Placental epithelial cell (primary cell): ENCODE data around the gene AQP10. TPM values are rescaled to one million over a fixed set of nuclear protein-coding genes. Genes with fewer than 3 reads are reported as not detected.

Experiments
- small RNA-seq: library from RNA; depleted of rRNA; stranded (forward); fragments of <200 nt; gene quantifications from one replicate; pipeline ENCODE3, GENCODE V24; 2012
- total RNA-seq: library from RNA; depleted of rRNA; stranded (reverse); fragments of >200 nt; gene quantifications from 2 replicates; pipeline ENCODE4 v1.2.3, GENCODE V29; 2012

Gene AQP10, protein sequence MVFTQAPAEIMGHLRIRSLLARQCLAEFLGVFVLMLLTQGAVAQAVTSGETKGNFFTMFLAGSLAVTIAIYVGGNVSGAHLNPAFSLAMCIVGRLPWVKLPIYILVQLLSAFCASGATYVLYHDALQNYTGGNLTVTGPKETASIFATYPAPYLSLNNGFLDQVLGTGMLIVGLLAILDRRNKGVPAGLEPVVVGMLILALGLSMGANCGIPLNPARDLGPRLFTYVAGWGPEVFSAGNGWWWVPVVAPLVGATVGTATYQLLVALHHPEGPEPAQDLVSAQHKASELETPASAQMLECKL
- not detected in 2 replicates for total RNA-seq

DNA sequence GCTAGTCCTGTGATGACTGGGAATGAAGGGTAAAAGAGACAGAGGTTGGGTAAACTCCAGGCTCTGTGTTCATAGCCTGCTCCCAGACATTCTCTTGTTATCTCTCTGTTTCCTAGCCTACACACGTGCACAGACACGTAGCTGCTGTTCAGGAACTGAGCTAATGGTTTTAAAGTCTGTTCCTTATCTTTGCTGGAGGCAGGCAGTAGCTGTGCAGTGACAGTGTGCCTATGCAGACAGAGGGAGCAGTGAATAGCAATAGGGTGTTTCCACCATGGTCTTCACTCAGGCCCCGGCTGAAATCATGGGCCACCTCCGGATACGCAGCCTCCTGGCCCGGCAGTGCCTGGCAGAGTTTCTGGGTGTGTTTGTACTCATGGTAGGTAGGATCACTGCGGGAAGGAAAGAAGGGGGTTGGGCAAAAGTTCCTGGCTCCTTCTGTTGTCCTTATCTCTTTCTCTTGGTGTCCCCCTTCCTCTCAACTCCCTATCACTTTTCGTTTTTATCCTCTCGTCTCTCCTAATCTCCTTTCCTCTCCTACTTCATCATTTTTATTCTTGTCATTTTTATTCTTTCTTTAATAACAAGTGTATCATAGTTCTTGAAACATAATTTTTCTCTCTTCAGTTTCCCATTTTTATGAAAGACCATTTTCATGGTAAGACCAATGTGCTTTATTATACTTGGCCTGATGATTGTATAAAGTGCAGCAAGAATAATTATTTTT is at the start of gene AQP10:
Gene AQP10, plus strand, starts transcription at position 212 of the 727 bp plus-strand sequence. Its CDS starts 63 bp downstream, at position 275.

DNA sequence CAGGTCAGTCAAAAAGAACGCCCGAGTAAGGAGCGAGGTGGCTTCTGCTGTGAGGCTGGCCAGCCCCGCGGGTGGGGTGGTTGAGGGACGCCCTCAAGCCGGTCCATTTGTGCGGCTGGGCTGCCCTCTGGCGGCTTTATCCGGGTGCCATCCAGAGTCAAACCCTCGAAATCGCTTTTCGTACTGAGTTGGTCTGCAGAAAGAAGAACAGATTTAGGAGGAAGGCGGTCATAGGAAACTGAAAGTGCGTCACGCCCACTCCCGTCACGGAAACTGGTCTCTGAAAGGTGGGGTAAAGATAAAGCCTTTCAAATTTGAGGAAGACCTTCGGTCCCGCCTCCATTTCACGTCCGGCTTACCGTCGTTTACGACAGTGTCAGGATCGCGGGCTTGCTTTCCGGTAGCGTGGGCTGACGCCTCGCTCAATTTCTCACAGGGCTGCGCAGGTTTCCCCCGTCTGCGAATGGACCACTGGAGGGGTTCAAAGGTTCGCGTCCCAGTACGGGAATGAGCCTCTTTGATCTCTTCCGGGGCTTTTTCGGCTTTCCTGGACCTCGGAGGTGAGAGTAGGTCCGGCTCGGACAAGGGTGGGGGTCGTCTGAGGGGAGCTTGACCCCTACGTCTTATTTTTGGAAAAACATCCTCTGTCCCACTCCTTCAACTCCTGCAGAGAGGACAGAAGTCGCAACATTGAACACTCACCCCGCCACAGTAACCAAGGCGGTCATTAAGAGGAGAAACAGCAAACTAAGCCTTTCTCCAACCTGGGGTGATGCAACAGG is 48.5 kb upstream of the AQP10 start, which contains the start of gene HAX1:
Gene HAX1, plus strand, starts transcription at position 413 of the 782 bp plus-strand sequence. Its CDS starts 95 bp downstream, at position 508.

DNA sequence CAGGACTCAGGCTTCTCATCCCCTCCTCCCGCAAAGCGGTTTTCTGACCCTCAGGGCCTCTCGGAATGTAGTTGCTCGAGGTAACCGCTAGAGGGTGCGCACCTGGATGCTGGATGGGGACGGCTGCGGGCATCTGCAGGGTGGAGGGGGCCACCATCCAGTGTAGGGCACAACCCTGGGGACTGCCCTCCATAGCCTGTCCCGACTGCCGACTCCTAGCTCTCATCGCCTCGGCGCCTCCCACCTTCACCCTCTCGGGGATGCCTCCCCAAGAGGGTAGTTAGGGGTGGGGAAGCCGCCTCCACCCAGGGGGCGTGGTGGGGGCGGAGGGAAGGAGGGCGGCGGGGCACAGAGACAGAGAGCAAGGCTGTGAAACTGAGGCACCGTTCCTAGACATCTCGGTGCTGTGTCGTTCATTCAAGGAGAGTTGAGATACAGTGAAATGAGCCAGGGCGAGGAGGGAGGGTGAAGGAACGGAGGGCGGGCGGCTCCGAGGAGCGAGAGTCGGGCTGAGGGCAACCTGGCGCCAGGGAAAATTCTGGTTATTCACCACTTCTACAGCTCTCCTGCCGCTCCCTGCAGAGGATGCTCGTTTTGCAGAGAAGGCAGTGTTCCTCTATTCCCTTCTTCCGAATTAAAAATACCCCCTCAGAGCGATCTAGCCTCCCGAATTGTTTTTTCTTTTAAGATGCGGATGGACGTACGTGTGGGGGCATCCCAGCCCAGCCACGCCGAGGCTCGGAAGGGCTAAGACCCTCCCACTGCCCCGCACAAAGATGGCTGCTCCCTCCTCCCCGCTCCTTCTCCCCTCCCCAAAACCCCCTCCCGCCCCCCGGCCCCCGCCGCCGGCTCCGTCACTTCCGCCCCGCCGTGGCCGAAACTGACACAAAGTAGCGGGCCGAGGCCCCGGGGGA is 4.0 kb downstream of the AQP10 start, which contains the start of gene ATP8B2:
Gene ATP8B2, plus strand, starts transcription at position 857 of the 914 bp plus-strand sequence. CDS start 2,617 bp downstream, outside the sequence.

Small RNAs within 50 kb of the gene (small RNA-seq; reads per million reads assigned to genes)
- gene RF00273, result not detected
- gene RNU6-121P, result not detected
- not detected for gene RNU6-239P
- gene RNU7-57P, result not detected

Other genes starting within 250 kb of the AQP10 start
- under 0.01 TPM in 1 of 2 replicates, not detected in the other for gene NUP210L, start 166.0 kb upstream of the AQP10 start, total RNA-seq
- gene TPM3, start 129.0 kb upstream of the AQP10 start, total RNA-seq, result 163 and 386 TPM in 2 replicates
- gene CFAP141, start 114.8 kb upstream of the AQP10 start, total RNA-seq, result not detected in 2 replicates
- gene UBAP2L, start 100.1 kb upstream of the AQP10 start, total RNA-seq, result 73.8 and 101 TPM in 2 replicates
- 57.3 and 135 TPM in 2 replicates for gene HAX1, start 48.5 kb upstream of the AQP10 start, total RNA-seq
- gene ATP8B2, start 4.4 kb downstream of the AQP10 start, total RNA-seq, result 12.8 and 16.9 TPM in 2 replicates
- gene IL6R, start 84.2 kb downstream of the AQP10 start, total RNA-seq, result 3.1 and 5.5 TPM in 2 replicates
- not detected in 2 replicates for gene TDRD10, start 181.1 kb downstream of the AQP10 start, total RNA-seq
- gene SHE, start 181.3 kb downstream of the AQP10 start, total RNA-seq, result under 0.01 TPM in 2 replicates
- gene UBE2Q1, start 237.6 kb downstream of the AQP10 start, total RNA-seq, result 22.1 and 27.5 TPM in 2 replicates
- gene CHRNB2, start 246.7 kb downstream of the AQP10 start, total RNA-seq, result under 0.01 and 0.22 TPM in 2 replicates